Fibroblast of mammary gland (primary cell): ENCODE measurements around the gene AMPD3.

ENCODE experiments used
- DNase-seq: peaks from one replicate; pipeline ENCODE4 v3.0.0-alpha.2; 2010; ENCODE audit warnings: low read depth
- H3K4me3 ChIP-seq: 2 replicates; pipeline ENCODE4 v1.5.1; 2011; ENCODE audit warnings: low read depth, mild to moderate bottlenecking, low read length, moderate library complexity; ENCODE audit not compliant: control insufficient read depth
- TF ChIP-seq, protein P1 (sequence below): conservative IDR thresholded peaks from 2 replicates; pipeline ENCODE4 v1.5.1; 2011; ENCODE audit warnings: low read depth, low read length, inconsistent platforms; ENCODE audit not compliant: control insufficient read depth, insufficient read depth

AMPD3 gene

DNA sequence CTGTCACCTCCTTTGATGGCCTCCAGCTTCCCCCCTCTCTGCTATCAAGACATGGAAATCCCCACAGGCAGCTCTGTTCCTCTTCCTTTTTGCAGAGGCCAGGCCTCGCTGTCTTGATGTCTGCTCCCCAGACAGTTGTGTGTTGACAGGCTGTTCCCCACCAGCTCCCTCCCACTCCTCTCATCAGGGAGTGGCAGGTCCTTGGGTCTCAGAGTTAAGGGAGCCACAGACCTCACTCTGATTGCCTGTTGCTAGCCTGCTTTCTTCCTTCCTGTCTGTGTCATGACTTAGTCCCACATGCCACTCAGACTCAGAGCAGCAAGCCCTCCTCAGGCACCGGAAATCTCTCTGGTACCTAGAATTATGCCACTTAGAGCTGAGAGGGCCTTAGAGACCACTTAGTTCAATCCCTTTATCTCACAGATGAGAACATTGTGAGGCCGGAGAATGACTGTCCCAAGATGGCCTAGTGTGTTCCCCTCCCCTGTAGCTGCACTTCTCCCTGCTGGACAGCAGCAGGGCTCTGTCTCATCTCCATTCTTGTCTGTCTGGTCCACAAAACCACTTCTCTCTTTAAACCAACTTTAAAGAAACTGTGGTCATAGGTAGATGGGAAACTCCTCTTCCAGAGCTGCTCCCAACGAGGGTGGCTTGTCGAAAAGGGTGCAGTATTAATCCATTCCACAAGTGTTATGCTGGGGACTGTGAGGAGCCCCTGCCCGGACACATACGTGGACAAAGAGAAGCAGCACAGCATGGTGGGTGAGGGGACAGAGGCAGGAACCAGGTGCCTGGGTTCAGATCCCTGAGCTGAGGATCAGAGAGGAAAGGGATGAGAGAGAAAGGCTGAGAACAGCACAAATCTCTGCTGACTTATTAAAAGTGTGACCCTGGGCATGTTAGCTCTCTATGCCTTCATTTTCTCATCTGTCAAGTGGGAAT is 4.2 kb downstream of the AMPD3 start:
- H3K4me3 ChIP-seq = no peak overlapping the region
- DNase-seq = no peak
- TF ChIP-seq, protein P1, sequence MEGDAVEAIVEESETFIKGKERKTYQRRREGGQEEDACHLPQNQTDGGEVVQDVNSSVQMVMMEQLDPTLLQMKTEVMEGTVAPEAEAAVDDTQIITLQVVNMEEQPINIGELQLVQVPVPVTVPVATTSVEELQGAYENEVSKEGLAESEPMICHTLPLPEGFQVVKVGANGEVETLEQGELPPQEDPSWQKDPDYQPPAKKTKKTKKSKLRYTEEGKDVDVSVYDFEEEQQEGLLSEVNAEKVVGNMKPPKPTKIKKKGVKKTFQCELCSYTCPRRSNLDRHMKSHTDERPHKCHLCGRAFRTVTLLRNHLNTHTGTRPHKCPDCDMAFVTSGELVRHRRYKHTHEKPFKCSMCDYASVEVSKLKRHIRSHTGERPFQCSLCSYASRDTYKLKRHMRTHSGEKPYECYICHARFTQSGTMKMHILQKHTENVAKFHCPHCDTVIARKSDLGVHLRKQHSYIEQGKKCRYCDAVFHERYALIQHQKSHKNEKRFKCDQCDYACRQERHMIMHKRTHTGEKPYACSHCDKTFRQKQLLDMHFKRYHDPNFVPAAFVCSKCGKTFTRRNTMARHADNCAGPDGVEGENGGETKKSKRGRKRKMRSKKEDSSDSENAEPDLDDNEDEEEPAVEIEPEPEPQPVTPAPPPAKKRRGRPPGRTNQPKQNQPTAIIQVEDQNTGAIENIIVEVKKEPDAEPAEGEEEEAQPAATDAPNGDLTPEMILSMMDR = no peak

DNA sequence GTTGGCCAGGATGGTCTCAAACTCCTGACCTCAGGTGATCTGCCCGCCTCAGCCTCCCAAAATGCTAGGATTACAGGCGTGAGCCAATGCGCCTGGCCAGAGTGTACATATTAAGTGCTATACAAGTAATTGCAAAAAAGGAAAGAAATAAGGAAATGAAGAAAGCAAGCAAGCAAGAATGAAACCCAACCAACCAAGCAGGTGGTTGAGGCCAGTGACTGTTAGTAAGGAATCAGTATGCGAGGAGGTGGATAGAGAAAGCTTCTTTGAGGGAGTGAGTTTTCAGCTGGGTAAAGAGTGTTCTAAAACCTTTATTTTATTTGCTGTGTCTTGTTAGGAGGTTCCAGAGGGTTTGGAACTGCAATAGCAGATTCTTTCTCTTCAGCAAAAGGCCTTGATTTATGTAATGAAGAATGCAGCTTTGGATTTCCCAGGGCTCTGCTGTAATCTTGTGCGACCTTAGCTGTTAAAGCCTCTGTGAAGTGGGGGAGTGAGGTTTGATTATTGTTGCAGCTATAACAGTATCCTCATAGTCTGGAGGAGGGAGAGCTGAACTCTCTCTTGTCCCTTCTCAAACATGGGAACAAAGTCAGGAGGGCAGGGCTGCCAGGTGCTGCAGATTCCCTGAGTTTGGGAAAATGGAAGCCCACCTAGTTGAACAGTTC is 5.7 kb downstream of the AMPD3 start:
- TF ChIP-seq, protein P1 = no peak
- DNase-seq = no peak
- H3K4me3 ChIP-seq = no peak overlapping the region

DNA sequence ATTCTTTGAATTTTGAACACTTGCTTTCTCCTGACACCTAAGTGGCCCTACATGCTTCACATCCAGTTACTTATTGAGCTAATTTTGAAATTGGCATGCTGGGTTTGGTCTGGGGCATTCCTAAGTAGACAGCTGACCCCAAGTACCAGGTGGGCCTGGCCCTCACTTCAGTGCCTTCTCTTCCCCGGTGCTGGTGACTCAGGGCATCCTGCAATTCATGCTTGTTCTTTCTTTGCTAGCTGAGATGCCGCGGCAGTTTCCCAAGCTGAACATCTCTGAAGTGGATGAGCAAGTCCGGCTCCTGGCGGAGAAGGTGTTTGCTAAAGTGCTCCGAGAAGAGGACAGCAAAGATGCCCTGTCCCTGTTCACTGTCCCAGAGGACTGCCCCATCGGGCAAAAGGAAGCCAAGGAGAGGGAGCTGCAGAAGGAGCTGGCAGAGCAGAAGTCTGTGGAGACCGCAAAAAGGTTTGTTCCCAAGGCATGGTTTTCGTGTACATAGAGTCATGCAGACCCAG is 6.3 kb downstream of the AMPD3 start:
- no peak overlapping the region for H3K4me3 ChIP-seq
- TF ChIP-seq, protein P1 = no peak
- DNase-seq = no peak

DNA sequence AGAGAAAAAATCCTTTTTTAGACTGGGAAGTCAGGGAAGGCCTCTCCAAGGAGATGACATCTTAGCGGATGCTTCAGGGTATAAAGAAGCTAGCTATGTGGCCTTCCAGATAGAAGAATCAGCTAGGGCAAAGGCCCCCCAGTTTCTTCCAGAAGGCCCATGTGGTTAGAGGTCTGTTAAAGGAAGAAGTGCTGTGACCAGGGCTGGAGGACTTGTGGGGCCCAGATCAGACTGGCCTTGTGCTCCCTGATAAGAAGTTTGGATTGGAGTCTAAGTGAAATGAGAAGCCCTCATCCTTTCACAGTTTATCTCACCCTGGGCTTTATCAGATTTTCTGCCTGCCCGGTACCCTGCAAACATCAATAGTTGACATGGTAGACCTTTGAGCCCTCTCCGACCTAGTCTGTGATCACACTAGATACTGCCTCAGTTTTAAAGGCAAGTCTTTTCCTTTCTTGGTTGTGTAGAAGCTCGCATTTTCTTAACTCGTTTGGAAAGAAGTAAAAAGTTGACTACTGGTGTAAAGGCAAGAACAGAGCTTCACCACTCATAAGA is 7.8 kb downstream of the AMPD3 start:
- no peak overlapping the region for H3K4me3 ChIP-seq
- DNase-seq = no peak
- TF ChIP-seq, protein P1 = no peak

DNA sequence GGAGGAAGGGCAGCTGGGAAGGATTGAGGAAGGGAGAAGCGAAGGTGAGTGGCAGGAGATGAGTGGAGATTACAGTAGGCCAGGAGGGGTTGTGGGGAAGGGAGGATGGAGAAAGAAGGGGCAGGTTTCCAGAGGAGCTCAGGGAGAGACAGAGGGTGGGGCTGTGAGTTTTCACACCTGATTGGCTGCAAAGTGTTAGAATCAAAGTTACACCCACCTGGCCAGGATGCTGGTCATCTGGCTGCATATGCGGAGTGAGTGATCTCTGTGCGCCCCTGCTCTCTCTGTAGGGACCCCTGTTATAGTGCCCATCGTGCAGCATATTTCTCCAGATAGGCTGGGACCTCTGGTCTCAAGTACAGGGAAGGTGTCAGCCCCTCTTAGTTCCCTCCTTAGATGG is 18.3 kb downstream of the AMPD3 start:
- TF ChIP-seq, protein P1 = no peak

DNA sequence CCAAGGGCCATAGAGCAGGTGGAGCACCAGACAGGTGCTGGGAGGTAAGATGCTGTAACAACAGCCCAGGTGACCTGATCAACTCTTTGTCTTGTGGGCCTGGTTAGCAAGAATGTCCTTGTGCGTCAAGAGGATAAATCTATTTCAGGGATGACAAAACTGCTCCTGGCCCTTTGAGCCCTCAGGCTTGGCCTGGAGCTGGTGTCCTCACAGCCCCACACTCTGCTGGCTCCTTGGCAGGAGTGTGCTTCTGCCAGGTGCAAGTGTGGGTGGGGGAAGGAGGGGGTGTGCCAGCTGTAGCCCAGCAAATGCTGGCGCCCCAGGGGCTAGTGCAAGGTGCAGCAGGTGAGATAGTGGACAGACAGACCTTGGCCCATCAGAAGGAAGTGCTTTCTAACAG is 19.5 kb downstream of the AMPD3 start:
- DNase-seq = no peak
- TF ChIP-seq, protein P1 = no peak
- no peak overlapping the region for H3K4me3 ChIP-seq

More for the DNA sequence above, 18.3 kb downstream of the AMPD3 start:
- no peak for DNase-seq
- no peak overlapping the region for H3K4me3 ChIP-seq
